PC-3 (cell line): ENCODE measurements around the gene C9. TPM values are rescaled to one million over a fixed set of nuclear protein-coding genes. Genes with fewer than 3 reads are reported as not detected.
"Not testable (repeated sequence)": the region's sequence is repeated elsewhere in the genome, so short reads cannot be mapped to it uniquely, and the experiment has no call there.

ENCODE experiments used
- ATAC-seq: fragments of 200-7000 bp; cut with Tn5 transposase; 2 replicates; pipeline ENCODE4 v1.9.1; 2020; ENCODE audit warnings: mild to moderate bottlenecking, moderate library complexity
- BruUV-seq: library from RNA; stranded (reverse); fragments of 400-500 nt; replicated peaks from 2 replicates; lab custom pipeline; 2021; lab: Mats Ljungman, UMichigan
- CTCF ChIA-PET: fragments of 300-600 bp; sonication (Branson Sonifier 250); formaldehyde crosslinking; loops from one replicate; lab custom pipeline; 2022; ENCODE audit warnings: antibody characterized with exemption; lab: Charles Lee
- POLR2A ChIA-PET: fragments of 300-600 bp; sonication (Branson Sonifier 250); formaldehyde crosslinking; loops from one replicate; lab custom pipeline; 2022; ENCODE audit warnings: antibody characterized with exemption; ENCODE audit not compliant: unreplicated experiment; lab: Charles Lee
- DNase-seq: peaks from one replicate; pipeline ENCODE4 v3.0.0-alpha.2; 2015
- H2AFZ ChIP-seq: fragments of 300-600 bp; sonication (generic); 2 replicates; pipeline ENCODE4 v1.6.0; 2016; ENCODE audit warnings: antibody characterized with exemption, low read length
- H3F3A ChIP-seq: fragments of 300-600 bp; sonication (generic); one replicate; pipeline ENCODE4 v1.6.0; 2017; ENCODE audit warnings: antibody characterized with exemption, low read length, control low read depth, mild to moderate bottlenecking; ENCODE audit not compliant: unreplicated experiment
- H3K27ac ChIP-seq: fragments of 300-600 bp; sonication (generic); 2 replicates; pipeline ENCODE4 v1.5.1; 2016; ENCODE audit warnings: mild to moderate bottlenecking, low read length
- H3K27me3 ChIP-seq: fragments of 300-600 bp; sonication (generic); 2 replicates; pipeline ENCODE4 v1.6.1; 2016; ENCODE audit warnings: low read length, mixed read lengths
- H3K36me3 ChIP-seq: fragments of 300-600 bp; sonication (generic); 2 replicates; pipeline ENCODE4 v1.6.1; 2016; ENCODE audit warnings: low read depth, mixed run types, low read length, mixed read lengths
- H3K4me1 ChIP-seq: fragments of 300-600 bp; sonication (generic); 2 replicates; pipeline ENCODE4 v1.5.1; 2016; ENCODE audit warnings: low read length; ENCODE audit not compliant: insufficient read depth
- H3K4me2 ChIP-seq: fragments of 300-600 bp; sonication (generic); 2 replicates; pipeline ENCODE4 v1.6.0; 2016; ENCODE audit warnings: low read length
- H3K4me3 ChIP-seq: fragments of 300-600 bp; sonication (generic); 2 replicates; pipeline ENCODE4 v1.5.1; 2016; ENCODE audit warnings: mild to moderate bottlenecking, low read length, mixed read lengths
- H3K79me2 ChIP-seq: fragments of 300-600 bp; sonication (generic); 2 replicates; pipeline ENCODE4 v1.6.1; 2017; ENCODE audit warnings: low read length, mixed read lengths
- H3K9ac ChIP-seq: fragments of 300-600 bp; sonication (generic); 2 replicates; pipeline ENCODE4 v1.6.0; 2016; ENCODE audit warnings: mild to moderate bottlenecking, low read length
- H3K9me2 ChIP-seq: fragments of 300-600 bp; sonication (generic); replicated peaks from 2 replicates; pipeline ENCODE4 v1.6.1; 2016; ENCODE audit warnings: mixed run types, low read length, mixed read lengths
- H3K9me3 ChIP-seq: fragments of 300-600 bp; sonication (generic); 2 replicates; pipeline ENCODE4 v1.6.1; 2016; ENCODE audit warnings: low read length, mixed read lengths
- H4K20me1 ChIP-seq: fragments of 300-600 bp; sonication (generic); 2 replicates; pipeline ENCODE4 v1.6.1; 2016; ENCODE audit warnings: low read length, mixed read lengths
- EZH2 ChIP-seq: fragments of 300-600 bp; sonication (generic); IDR thresholded peaks from one replicate; pipeline ENCODE4 v1.6.1; 2017; ENCODE audit warnings: antibody characterized with exemption, mild to moderate bottlenecking, low read length; ENCODE audit not compliant: unreplicated experiment
- EZH2phosphoT487 ChIP-seq: fragments of 300-600 bp; sonication (generic); IDR thresholded peaks from 2 replicates; pipeline ENCODE4 v1.6.1; 2018; ENCODE audit warnings: mild to moderate bottlenecking, antibody characterized with exemption, low read length, borderline replicate concordance
- intact Hi-C: fragments of 100-400 bp; cut with micrococcal nuclease; formaldehyde crosslinking; loops from 2 replicates; pipeline ENCODE4 v1.9.0; 2023
- total RNA-seq: library from RNA; depleted of rRNA; stranded (reverse); fragments of >200 nt; gene quantifications from 2 replicates; pipeline ENCODE4 v1.2.3, GENCODE V29; 2014
- TF ChIP-seq, protein P1 (sequence below): fragments of 300-600 bp; sonication (generic); conservative IDR thresholded peaks from 2 replicates; pipeline ENCODE4 v1.5.1; 2017; ENCODE audit warnings: antibody characterized with exemption, low read depth, mild to moderate bottlenecking, low read length

Gene C9
- total RNA-seq, 1 experiment from 2014 or later: not detected

DNA sequence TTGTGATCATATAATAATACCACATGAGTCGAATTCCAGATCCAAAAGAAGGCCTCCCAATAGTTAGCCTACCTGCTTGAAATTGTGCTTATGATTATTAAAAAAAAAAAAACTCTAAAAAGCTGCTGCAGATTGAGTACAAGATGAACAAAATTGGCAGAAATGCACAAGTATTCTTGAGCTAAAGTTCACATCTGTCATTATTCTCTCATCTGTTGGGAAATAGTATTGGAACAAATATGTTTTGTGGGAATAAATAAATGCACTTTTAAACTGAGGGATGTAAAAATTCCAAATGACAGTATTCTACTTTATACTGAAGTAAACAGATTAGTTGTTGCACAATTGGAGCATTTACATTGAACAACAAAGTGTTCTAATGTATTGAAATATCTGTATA lies 44.7 kb upstream of the C9 start:
- ChIA-PET CTCF (no interaction called here), POLR2A (interaction anchor here (0.6 to 0.7 kb wide), 2 partner anchors 24 to 162 kb away, joined by 4 to 5 read pairs; no protein-coding TSS in a partner anchor)
- no peaks in the 10 kb centered on the region for H3K27me3 ChIP-seq
- no peaks in the 10 kb centered on the region for H3K36me3 ChIP-seq
- no peak overlapping the region for H2AFZ ChIP-seq
- no TSS peak for BruUV-seq
- H3K9me2 ChIP-seq: no peaks in the 10 kb centered on the region
- peaks cover 8% of the 10 kb centered on the region; the same call in 1 of the 2 replicates for H4K20me1 ChIP-seq
- no peak overlapping the region for H3K4me2 ChIP-seq
- no peak overlapping the region for H3K9ac ChIP-seq
- DNase-seq (no peak), ATAC-seq (no peak)
- H3K27ac ChIP-seq: no peak overlapping the region
- no peaks in the 10 kb centered on the region for H3K9me3 ChIP-seq
- H3F3A ChIP-seq: no peaks in the 10 kb centered on the region
- intact Hi-C loops: no loop called here
- TF ChIP-seq EZH2: no peak
- TF ChIP-seq EZH2phosphoT487: no peak
- H3K4me1 ChIP-seq: peaks cover 28% of the 10 kb centered on the region
- H3K79me2 ChIP-seq: peaks cover 48% of the 10 kb centered on the region
- H3K4me3 ChIP-seq: no peak overlapping the region

DNA sequence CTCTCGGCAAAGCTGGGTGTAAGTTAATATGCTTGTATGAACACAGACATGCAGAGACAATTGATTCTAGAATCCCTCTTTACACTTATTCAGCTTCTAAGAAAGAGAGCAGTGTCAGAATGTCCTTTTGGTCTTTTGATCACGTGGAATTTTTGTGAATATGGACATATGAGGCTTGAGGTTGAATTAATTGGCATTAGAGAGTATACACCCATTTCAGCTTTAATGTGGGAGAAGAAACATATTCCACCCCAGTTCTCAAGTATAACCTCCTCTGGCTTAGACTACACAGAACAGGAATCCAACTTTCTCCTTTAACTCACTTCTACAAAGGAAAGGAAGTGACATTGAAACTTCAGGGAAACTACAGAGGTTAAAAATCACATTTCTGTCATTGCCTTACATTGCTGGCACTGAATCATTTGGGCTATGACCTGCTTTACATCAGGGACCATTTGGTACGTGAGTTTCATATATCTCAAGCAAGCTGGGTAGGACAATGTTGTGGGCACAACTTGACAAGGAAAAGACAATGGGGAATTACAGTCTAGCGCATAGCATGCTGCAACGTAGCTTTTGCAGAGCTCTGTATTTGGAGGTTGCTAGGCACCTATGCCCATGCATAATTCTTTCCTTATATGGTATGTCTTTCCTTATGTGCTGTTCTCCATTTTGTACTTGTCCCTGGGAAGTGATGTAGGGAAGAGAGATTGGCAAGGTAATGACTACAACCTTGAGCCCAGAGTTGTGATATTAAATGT lies 41.0 kb upstream of the C9 start:
- Histone ChIP-seq H3K4me2 (no peak overlapping the region), H4K20me1 (no peaks in the 10 kb centered on the region), H3K27me3 (no peaks in the 10 kb centered on the region), H3K79me2 (peaks cover 18% of the 10 kb centered on the region), H3K4me3 (no peak overlapping the region), H3K4me1 (peaks cover 8% of the 10 kb centered on the region), H3K9me2 (no peaks in the 10 kb centered on the region), H3K36me3 (no peaks in the 10 kb centered on the region), H3K9me3 (no peaks in the 10 kb centered on the region), H3K9ac (no peak overlapping the region), H2AFZ (no peak overlapping the region), H3F3A (no peaks in the 10 kb centered on the region), H3K27ac (no peak overlapping the region)
- POLR2A ChIA-PET: no interaction called here
- intact Hi-C loops: no loop called here
- no peak for DNase-seq
- CTCF ChIA-PET: no interaction called here
- TF ChIP-seq EZH2 (no peak), EZH2phosphoT487 (no peak)
- TF ChIP-seq, protein P1, sequence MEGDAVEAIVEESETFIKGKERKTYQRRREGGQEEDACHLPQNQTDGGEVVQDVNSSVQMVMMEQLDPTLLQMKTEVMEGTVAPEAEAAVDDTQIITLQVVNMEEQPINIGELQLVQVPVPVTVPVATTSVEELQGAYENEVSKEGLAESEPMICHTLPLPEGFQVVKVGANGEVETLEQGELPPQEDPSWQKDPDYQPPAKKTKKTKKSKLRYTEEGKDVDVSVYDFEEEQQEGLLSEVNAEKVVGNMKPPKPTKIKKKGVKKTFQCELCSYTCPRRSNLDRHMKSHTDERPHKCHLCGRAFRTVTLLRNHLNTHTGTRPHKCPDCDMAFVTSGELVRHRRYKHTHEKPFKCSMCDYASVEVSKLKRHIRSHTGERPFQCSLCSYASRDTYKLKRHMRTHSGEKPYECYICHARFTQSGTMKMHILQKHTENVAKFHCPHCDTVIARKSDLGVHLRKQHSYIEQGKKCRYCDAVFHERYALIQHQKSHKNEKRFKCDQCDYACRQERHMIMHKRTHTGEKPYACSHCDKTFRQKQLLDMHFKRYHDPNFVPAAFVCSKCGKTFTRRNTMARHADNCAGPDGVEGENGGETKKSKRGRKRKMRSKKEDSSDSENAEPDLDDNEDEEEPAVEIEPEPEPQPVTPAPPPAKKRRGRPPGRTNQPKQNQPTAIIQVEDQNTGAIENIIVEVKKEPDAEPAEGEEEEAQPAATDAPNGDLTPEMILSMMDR: no peak
- no peak for ATAC-seq
- no TSS peak for BruUV-seq

DNA sequence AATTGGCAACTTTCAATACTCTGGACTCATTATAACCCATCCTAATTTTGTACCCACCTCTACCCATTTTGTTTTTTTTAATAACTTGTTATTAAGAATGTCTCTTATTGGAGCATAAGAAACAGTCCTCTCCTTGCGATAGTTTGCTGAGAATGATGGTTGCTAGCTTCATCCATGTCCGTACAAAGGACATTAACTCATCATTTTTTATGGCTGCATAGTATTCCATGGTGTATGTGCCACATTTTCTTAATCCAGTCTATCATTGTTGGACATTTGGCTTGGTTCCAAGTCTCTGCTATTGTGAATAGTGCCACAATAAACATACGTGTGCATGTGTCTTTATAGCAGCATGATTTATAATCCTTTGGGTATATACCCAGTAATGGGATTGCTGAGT lies 39.5 kb upstream of the C9 start:
- not testable (repeated sequence) for BruUV-seq

DNA sequence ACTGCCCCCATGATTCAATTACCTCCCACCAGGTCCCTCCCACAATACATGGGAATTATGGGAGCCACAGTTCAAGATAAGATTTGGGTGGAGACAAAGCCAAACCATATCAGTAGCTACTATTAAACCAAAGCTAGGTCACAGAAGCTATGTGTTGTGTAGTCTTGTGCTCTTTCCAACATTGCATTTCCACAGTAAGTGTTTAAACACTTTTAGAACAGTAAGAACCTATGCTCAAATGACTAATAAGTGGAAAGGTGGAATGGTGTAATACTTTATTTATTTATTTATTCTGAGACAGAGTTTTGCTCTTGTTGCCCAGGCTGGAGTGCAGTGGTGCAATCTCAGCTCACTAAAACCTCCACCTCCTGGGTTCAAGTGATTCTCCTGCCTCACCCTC lies 37.8 kb upstream of the C9 start:
- ATAC-seq, H3K9ac ChIP-seq, H3K9me2 ChIP-seq, intact Hi-C loops, BruUV-seq, DNase-seq, H3K27ac ChIP-seq, H3K9me3 ChIP-seq, H3K4me3 ChIP-seq, H3F3A ChIP-seq, CTCF ChIA-PET, H3K36me3 ChIP-seq, H3K27me3 ChIP-seq, H3K4me2 ChIP-seq, H4K20me1 ChIP-seq, H2AFZ ChIP-seq, POLR2A ChIA-PET: not testable (repeated sequence)
- Histone ChIP-seq H3K79me2 (peaks cover 12% of the 10 kb centered on the region), H3K4me1 (peaks cover 16% of the 10 kb centered on the region)

More for the DNA sequence above, 39.5 kb upstream of the C9 start:
- H3K9me2 ChIP-seq, H3K36me3 ChIP-seq, POLR2A ChIA-PET, H3K9me3 ChIP-seq, intact Hi-C loops, H3K27ac ChIP-seq, H4K20me1 ChIP-seq, H3K4me2 ChIP-seq, H3F3A ChIP-seq, H3K4me3 ChIP-seq, H3K27me3 ChIP-seq, ATAC-seq, H3K9ac ChIP-seq, DNase-seq, H3K79me2 ChIP-seq, H2AFZ ChIP-seq: not testable (repeated sequence)
- peaks cover 13% of the 10 kb centered on the region for H3K4me1 ChIP-seq
- CTCF ChIA-PET: interaction anchor here (0.7 kb wide), 1 partner anchor 9 kb away, joined by 6 read pairs; no protein-coding TSS in a partner anchor
